ENCODE results near the gene GRK5. TPM values are rescaled to one million over a fixed set of nuclear protein-coding genes. Genes with fewer than 3 reads are reported as not detected.

GRK5 gene
- total and polyA plus RNA-seq, 9 of the 15 experiments (the other 6 are each of a cell fraction or from before 2014, with no cell fraction given), result 0.46 to 0.83 (median 0.67) TPM; not detected in 2

DNA sequence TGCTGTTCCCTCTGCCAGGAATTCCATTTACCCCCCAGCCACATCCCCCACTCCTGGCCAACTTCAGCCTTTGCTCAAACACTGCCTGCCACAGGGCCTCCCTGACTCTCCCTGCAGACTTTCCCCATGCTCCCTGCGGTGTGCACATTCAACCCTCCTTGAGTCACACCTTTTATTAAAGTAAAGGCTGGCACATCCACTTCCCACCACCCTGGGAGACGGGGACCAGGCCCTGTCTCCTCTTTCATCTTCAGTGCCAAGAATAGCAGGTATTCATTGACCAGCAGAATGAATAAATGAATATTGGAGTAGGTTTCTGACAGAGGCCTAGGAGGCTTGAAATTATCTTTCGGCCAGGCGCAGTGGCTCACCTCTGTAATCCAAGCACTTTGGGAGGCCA, 91.4 kb downstream of the GRK5 start:
- 69% methylated on average over 3 of the region's 4 CpGs for WGBS (ENCODE audit: insufficient coverage, low coverage, missing lambda C conversion rate)
- Histone ChIP-seq H3K9me3 (replicated peaks; ENCODE audit: control insufficient read depth, insufficient read depth, low read depth, low read length) (no peaks in the 10 kb centered on the region), H3K9ac (ENCODE audit: insufficient read depth in 1 of 2, low read depth in 2 of 2, low read length in 2 of 2) (no peak overlapping the region), H3K4me2 (ENCODE audit: insufficient read depth, low read length) (no peak overlapping the region), H4K20me1 (replicated peaks; ENCODE audit: control insufficient read depth, insufficient read depth, low read length) (no peaks in the 10 kb centered on the region), H3K79me2 (ENCODE audit: control insufficient read depth, insufficient read depth, low read length) (no peaks in the 10 kb centered on the region), H3K27me3 (ENCODE audit: control insufficient read depth in 2 of 2, insufficient read depth in 2 of 2, low read length in 2 of 2) (no peaks in the 10 kb centered on the region), H3K4me1 (replicated peaks in 1 of 2; ENCODE audit: control insufficient read depth in 2 of 2, insufficient read depth in 2 of 2, low read length in 2 of 2) (peaks cover 0 to 3% of the 10 kb centered on the region in 2 experiments; a peak in 2 of 5 replicates), H2AFZ (ENCODE audit: low read depth, low read length) (no peak overlapping the region), H3K9me1 (ENCODE audit: control insufficient read depth, insufficient read depth, low read length) (no peaks in the 10 kb centered on the region), H3K36me3 (ENCODE audit: control insufficient read depth, insufficient read depth, low read length) (no peaks in the 10 kb centered on the region), H3K27ac (ENCODE audit: extremely low read depth, low read depth, low read length) (no peak overlapping the region), H3K4me3 (no peak overlapping the region)
- FAIRE-seq (no peak), ATAC-seq (no peak), DNase-seq (ENCODE audit: extremely low read depth in 1 of 4, low spot score in 3 of 4) (no peak)
- ChIA-PET POLR2A (no interaction called here), CTCF (ENCODE audit: low intra/inter-chr PET ratio) (interaction anchor here (0.7 kb wide), 1 partner anchor 94 kb away, joined by 3 read pairs; no protein-coding TSS in a partner anchor)
- intact Hi-C loops (cut with micrococcal nuclease) (loop anchor here (2.0 kb wide), 1 partner anchor 92 kb away; the partner anchor contains the start of gene GRK5), in situ Hi-C loops (cut with MboI) (no loop called here)
- no TSS peak for BruUV-seq (replicated peaks)
- no peak for TF ChIP-seq BACH1 (tag; IDR thresholded peaks at IDR 0.05)
- TF ChIP-seq ZNF696 (CRISPR knock-in tag; conservative IDR thresholded peaks at IDR 0.05), result no peak
- no peak for TF ChIP-seq U2AF1 (optimal IDR thresholded peaks at IDR 0.05; ENCODE audit: low read depth, low read length)
- TF ChIP-seq, protein P1, sequence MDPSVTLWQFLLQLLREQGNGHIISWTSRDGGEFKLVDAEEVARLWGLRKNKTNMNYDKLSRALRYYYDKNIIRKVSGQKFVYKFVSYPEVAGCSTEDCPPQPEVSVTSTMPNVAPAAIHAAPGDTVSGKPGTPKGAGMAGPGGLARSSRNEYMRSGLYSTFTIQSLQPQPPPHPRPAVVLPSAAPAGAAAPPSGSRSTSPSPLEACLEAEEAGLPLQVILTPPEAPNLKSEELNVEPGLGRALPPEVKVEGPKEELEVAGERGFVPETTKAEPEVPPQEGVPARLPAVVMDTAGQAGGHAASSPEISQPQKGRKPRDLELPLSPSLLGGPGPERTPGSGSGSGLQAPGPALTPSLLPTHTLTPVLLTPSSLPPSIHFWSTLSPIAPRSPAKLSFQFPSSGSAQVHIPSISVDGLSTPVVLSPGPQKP (CRISPR knock-in tag; IDR thresholded peaks at IDR 0.05), result no peak
- TF ChIP-seq NFIC (IDR thresholded peaks at IDR 0.05), result no peak
- TF ChIP-seq KDM4B (IDR thresholded peaks at IDR 0.05; ENCODE audit: borderline replicate concordance in 2 of 2, low read depth in 1 of 2), result no peak
- no peak for TF ChIP-seq PCBP1 (IDR thresholded peaks at IDR 0.05; ENCODE audit: low read depth, low read length, poor library complexity, severe bottlenecking)
- TF ChIP-seq STAG1 (CRISPR knock-in tag; IDR thresholded peaks at IDR 0.05; ENCODE audit: borderline replicate concordance), result no peak
- TF ChIP-seq, protein P2, sequence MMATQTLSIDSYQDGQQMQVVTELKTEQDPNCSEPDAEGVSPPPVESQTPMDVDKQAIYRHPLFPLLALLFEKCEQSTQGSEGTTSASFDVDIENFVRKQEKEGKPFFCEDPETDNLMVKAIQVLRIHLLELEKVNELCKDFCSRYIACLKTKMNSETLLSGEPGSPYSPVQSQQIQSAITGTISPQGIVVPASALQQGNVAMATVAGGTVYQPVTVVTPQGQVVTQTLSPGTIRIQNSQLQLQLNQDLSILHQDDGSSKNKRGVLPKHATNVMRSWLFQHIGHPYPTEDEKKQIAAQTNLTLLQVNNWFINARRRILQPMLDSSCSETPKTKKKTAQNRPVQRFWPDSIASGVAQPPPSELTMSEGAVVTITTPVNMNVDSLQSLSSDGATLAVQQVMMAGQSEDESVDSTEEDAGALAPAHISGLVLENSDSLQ (IDR thresholded peaks at IDR 0.05), result no peak
- no peak for TF ChIP-seq KLF1 (tag; IDR thresholded peaks at IDR 0.05)
- TF ChIP-seq ZNF695 (CRISPR knock-in tag; IDR thresholded peaks at IDR 0.05), result no peak
- TF ChIP-seq ELF1 (tag; IDR thresholded peaks at IDR 0.05), result no peak

Data from K562 (cell line).